Posterior cingulate gyrus (tissue), 11 donors: ENCODE data around the gene EYA2.

ENCODE experiments used
- DNase-seq, 10 donors: peaks; one replicate each; pipeline versions ENCODE4 v3.0.0 to v3.0.0-alpha.2; 2020 to 2021; ENCODE audit warnings: mixed read lengths in 3 of 10
- intact Hi-C: fragments of 100-400 bp; cut with DNase I; formaldehyde crosslinking; loops from one replicate; pipeline ENCODE4 v1.15.1; 2023

EYA2 gene

DNA sequence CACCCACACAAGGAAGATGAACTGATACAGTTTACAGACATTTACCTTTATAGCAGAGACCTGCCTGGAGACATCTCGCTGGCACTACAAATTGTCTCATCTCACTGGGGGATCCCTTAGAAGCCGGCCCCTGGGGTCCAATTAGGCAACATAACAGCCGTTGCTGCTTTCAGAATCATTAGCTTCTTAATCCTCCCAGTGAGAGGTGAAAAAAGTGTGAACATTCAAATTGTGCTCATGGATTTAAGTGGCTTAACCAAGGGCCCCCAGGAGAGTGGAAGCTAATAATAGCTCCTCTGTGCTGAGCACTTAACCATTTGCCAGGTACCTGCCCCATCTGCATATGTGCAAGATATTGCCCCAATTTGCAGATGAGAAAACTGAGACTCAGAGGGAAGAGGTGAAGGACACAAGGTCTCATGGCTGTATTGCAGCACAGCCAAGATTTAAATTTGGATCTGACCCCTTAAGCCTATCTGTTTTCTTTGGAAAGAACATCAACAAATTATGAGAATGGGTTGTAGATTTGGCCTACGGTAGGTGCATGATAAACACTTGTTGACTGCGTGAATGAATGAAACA lies 101.0 kb downstream of the EYA2 start:
- intact Hi-C loops: no loop called here
- no peak for DNase-seq

DNA sequence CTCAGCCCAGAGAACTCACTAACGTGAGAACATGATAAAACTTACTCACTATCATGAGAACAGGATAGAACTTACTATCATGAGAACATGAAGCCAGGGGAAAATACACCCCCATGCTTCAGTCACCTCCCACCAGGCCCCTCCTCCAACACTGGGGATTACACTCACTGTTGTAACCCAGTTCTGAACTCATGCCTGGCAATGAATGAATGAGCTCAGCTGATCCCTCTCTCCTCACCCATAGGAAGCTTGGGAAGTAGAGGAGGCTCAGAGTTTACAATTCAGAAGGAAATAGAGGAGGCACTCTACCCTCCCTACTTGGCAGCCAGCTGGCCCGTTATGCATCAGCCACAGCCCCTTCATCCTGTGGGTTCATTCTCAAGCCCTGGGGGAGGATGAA lies 102.5 kb downstream of the EYA2 start:
- intact Hi-C loops: no loop called here
- DNase-seq: no peak

DNA sequence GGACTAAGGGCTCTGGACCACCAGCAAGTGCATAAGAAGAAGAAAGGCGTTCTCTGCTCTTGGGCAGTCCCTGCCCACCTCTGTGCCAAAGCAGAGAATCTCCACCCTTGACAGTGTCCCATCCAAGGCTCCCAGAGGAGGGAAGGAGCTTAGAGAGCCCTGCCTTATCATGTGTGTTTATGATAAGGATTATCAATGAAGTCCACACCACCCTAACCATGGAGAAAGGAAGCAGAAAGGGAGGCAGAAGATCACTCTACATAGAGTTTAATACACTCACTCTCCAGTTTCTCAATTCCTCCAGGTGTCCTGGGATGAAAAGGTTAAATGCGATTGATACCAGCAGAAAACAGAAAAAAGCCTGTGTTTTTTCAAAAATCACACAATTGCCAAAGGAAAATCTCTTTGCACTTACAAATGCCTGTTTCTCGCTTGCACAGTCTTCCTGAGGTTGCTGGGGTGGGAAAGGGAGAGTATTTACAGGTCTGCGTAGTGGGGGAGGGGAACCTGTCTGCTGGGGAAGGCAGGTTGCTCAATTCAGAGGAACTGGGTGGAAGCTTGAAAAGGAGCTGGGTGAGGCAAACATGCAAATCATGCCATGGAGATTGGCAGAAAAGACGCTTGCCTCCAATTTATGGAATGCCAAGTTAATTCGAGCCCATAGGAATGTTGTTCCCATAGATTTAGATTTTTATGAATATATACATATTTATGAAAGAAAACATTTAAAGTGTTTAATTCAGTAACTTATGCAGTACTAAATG lies 104.0 kb downstream of the EYA2 start:
- intact Hi-C loops: no loop called here

DNA sequence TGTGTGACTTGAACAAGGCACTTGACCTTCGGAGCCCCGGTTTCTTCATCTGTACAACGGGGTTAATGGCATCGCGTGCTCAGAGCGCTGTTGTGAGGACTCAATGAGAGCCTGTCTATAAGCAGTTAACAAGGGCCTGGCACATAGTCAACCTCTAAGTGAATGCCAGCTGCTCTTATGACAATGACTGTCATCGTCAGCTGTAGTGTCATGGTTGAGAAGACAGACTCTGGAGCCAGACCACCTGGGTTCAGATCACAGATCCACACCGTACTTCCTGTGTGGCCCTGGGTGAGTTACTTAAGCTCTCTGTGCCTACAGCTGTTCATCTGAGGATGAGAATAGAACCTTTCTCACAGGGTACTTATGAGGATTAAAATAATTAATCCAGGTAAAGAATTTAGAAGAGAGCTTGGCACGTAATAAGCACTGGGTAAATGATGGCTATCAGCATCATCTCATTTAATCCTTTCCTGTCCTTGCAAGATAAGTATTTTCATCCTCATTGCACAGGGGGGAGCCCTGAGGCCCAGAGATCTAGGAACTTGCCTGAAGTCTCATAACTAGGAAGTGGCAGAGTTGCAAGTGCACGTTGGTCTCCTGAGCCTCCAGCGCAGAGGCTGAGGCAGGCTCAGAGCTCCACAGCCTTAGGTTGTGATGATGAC lies 105.3 kb downstream of the EYA2 start:
- DNase-seq: no peak
- intact Hi-C loops: no loop called here

More for the DNA sequence above, 104.0 kb downstream of the EYA2 start:
- DNase-seq: no peak

GRCh38 chr20:47003223-47003622 lies 108.6 kb downstream of the EYA2 start:
- no peak for DNase-seq
- intact Hi-C loops: no loop called here

DNA sequence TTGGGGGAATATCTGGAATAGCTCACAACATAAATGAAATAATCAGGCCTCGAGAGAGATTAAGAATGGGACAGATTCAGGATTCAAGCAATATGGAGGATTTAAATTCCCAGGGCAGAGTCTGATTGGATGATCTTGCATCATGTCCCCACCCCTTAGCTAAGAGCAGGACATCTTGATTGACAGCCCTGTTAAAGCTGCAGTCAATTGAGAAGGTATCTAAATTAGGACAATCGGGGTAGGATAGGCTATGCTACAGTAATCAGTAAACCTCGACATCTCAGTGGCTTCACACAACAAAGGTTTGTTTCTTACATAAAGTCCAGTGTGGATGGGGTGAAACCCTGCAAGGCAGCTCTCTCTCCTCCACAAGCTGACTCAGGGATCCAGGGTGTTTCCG lies 109.5 kb downstream of the EYA2 start:
- intact Hi-C loops: no loop called here
- no peak for DNase-seq

- intact Hi-C loops: no loop called here
- DNase-seq: no peak
Observed at GRCh38 chr20:47007826-47008655, 113.4 kb downstream of the EYA2 start.

DNA sequence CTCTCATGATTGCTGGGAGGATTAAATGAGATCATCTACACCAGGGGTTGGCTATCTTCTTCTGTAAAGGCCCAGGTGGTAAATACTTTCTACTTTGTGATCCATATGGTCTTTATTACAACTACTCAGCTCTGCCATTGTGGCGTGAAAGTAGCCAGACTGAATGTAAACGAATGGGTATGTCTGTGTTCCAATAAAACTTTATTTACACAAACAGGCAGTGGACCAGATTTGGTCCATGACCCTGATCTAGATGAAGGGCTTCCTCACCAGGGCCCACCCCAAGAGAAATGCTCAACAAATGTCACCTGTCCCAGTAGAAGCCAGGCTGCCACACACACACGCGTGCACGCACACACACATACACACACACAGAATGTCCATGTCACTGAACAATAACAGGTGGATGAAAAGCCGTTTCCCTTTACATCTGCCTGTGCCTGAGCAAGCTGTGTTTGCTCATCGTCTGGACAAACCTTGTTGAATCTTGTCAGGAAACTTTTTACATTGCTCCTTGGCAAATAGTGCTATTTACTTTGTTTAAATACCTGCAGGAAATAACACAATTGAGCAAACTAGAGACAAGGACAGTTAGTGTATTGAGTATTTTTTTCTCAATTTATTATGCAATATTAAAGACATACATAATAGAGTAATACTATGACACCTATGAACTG lies 114.3 kb downstream of the EYA2 start:
- no peak for DNase-seq
- intact Hi-C loops: no loop called here

GRCh38 chr20:47009784-47010183 lies 115.1 kb downstream of the EYA2 start:
- no peak for DNase-seq
- intact Hi-C loops: no loop called here

- intact Hi-C loops: no loop called here
- DNase-seq: no peak
Observed at GRCh38 chr20:47011984-47012383, 117.3 kb downstream of the EYA2 start.

DNA sequence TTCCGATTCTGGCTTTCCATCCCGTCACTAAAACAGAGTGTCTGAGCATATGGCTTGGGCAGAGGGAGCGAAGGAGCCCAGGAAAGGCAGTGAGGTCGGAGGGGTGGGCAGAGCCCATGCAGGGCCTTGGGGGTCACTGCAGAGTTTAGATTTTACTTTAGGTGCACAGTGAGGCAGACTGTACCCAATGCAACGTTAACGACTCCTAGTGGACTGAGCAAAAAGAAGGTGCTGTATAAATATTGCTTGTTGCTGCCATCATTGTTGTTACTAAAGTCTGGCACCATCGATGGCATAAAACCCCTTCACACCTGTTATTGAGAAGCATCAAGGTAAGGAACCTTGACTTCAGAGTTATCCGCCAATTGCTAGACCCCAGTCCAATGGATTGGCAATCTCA lies 119.0 kb downstream of the EYA2 start:
- intact Hi-C loops: no loop called here

DNA sequence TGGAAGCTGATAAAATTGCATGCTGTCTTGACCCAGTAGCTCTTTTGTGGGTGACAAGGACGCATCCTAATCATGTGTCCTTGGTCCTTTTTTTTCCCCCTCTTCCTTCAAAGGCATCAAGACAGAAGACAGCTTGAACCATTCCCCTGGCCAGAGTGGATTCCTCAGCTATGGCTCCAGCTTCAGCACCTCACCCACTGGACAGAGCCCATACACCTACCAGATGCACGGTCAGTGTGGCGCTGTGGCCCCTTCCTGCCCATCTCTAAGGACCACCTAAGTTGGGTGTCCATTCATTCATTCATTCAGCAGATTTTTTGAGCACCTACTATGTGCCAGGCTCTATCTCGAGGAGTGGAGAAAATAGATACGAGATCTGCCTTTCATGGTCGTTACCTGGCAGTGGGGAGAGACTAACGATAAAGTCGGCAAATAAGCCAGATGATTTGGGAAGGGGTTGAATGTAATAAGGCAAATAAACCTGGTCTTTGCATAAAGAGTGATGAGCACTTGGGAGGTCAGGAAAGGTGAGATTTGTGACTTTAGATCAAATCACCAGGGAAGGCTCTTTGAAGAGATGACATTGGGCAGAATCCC lies 121.5 kb downstream of the EYA2 start:
- DNase-seq: no peak

More for the DNA sequence above, 119.0 kb downstream of the EYA2 start:
- DNase-seq: no peak

DNA sequence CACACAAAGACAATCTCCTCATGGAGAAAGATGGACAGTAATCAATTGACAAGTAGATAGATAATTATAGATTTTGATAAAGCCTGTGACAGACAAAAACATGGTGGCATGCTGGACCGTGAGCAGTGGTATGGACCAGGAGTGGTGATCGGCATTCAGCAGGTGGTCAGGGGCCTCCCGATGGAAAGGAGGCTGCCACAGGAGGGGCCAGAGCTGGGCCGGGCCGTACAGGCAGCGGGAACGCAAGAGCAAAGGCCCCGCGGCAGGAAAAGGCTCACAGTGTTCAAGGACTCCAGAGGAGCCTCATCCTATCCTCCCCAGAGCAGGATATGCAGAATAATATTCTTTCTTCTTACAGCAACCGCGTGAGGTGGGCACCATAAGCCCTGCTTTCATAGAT lies 123.7 kb downstream of the EYA2 start:
- intact Hi-C loops: no loop called here
- no peak for DNase-seq

More for the DNA sequence above, 121.5 kb downstream of the EYA2 start:
- intact Hi-C loops: no loop called here

GRCh38 chr20:47019121-47019824 lies 124.6 kb downstream of the EYA2 start:
- intact Hi-C loops: no loop called here
- no peak for DNase-seq

- no peak for DNase-seq
Observed at GRCh38 chr20:47020231-47020630, 125.6 kb downstream of the EYA2 start.

GRCh38 chr20:47021850-47022249 lies 127.2 kb downstream of the EYA2 start:
- intact Hi-C loops: no loop called here
- DNase-seq: no peak

More at GRCh38 chr20:47020231-47020630, 125.6 kb downstream of the EYA2 start:
- intact Hi-C loops: no loop called here

GRCh38 chr20:47024461-47024937 lies 129.9 kb downstream of the EYA2 start:
- intact Hi-C loops: no loop called here
- DNase-seq: no peak

DNA sequence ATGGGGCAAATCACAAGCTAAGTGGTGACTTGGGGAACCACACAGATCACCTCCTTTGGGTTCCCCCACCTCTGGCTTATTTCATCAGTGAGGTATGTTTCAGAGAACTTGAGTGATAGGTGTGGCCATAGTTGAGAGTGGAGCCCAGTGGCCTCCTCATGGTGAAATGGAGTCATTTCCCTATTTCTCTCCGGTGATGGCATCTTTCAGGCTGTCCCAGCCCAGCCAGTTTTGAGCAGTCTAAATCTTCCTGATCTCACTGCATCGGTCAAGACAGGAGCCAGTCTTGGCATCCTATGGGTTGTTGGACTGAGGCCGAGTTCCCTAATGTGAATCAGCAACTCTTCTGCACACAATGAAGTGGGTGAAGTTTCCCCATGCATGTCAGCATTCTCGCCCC lies 132.4 kb downstream of the EYA2 start:
- DNase-seq: no peak
- intact Hi-C loops: no loop called here

- DNase-seq: no peak
- intact Hi-C loops: no loop called here
Observed at GRCh38 chr20:47027456-47027855, 132.8 kb downstream of the EYA2 start.
